IMR-90 (cell line): ENCODE results near the gene ZNF236. TPM values are rescaled to one million over a fixed set of nuclear protein-coding genes. Genes with fewer than 3 reads are reported as not detected.

Experiments used
- ATAC-seq: fragments of 200-7000 bp; cut with Tn5 transposase; 2 replicates; pipeline ENCODE4 v1.9.1; 2020; ENCODE audit warnings: low read depth, mild to moderate bottlenecking, moderate library complexity
- BruUV-seq: library from RNA; stranded (reverse); fragments of 400-500 nt; replicated peaks from 2 replicates; lab custom pipeline; 2021; lab: Mats Ljungman, UMichigan
- CTCF ChIA-PET: fragments of 300-600 bp; formaldehyde crosslinking; extraction: SDS; loops from one replicate; lab custom pipeline; 2021; ENCODE audit warnings: antibody characterized with exemption; lab: Yijun Ruan, JAX
- POLR2A ChIA-PET: fragments of 300-600 bp; sonication (Branson Sonifier 250); formaldehyde crosslinking; loops from one replicate; lab custom pipeline; 2022; ENCODE audit warnings: antibody characterized with exemption; ENCODE audit not compliant: unreplicated experiment; lab: Charles Lee
- DNase-seq: peaks from one replicate; pipeline ENCODE4 v3.0.0; 2013
- H2AFZ ChIP-seq: replicated peaks from 2 replicates; pipeline ENCODE3; 2013; ENCODE audit warnings: low read length, mild to moderate bottlenecking; ENCODE audit not compliant: poor library complexity
- H2AK5ac ChIP-seq: 2 replicates; pipeline ENCODE4 v1.6.1; 2013; ENCODE audit warnings: low read depth, low read length, inconsistent platforms
- H2AK9ac ChIP-seq: replicated peaks from 2 replicates; pipeline ENCODE3; 2013; ENCODE audit warnings: mild to moderate bottlenecking, low read depth, low read length, moderate library complexity; ENCODE audit not compliant: poor library complexity
- H2BK120ac ChIP-seq: 2 replicates; pipeline ENCODE4 v1.6.1; 2013; ENCODE audit warnings: low read depth, low read length, inconsistent platforms
- H2BK15ac ChIP-seq: 3 replicates; pipeline ENCODE4 v1.6.1; 2013; ENCODE audit warnings: low read depth, low read length, inconsistent platforms
- H2BK20ac ChIP-seq: 2 replicates; pipeline ENCODE4 v1.6.1; 2013; ENCODE audit warnings: low read depth, mild to moderate bottlenecking, inconsistent platforms, low read length, moderate library complexity
- H2BK5ac ChIP-seq: 2 replicates; pipeline ENCODE4 v1.6.1; 2013; ENCODE audit warnings: mild to moderate bottlenecking, low read depth, low read length, inconsistent platforms; ENCODE audit not compliant: poor library complexity, severe bottlenecking
- H3K14ac ChIP-seq: replicated peaks from 2 replicates; pipeline ENCODE4 v1.6.1; 2013; ENCODE audit warnings: low read depth, low read length, inconsistent platforms
- H3K18ac ChIP-seq: 2 replicates; pipeline ENCODE4 v1.6.1; 2013; ENCODE audit warnings: low read depth, low read length, control low read depth
- H3K23ac ChIP-seq: 2 replicates; pipeline ENCODE4 v1.6.1; 2013; ENCODE audit warnings: low read depth, low read length, inconsistent platforms
- H3K27ac ChIP-seq: 2 replicates; pipeline ENCODE4 v1.5.1; 2013; ENCODE audit warnings: mild to moderate bottlenecking, control low read depth, low read length; ENCODE audit not compliant: insufficient read depth
- H3K27me3 ChIP-seq: 2 replicates; pipeline ENCODE4 v1.6.1; 2013; ENCODE audit warnings: low read length; ENCODE audit not compliant: control insufficient read depth, insufficient read depth
- H3K36me3 ChIP-seq: 2 replicates; pipeline ENCODE4 v1.6.1; 2013; ENCODE audit warnings: low read length, mixed read lengths; ENCODE audit not compliant: control insufficient read depth, insufficient read depth
- H3K4ac ChIP-seq: 2 replicates; pipeline ENCODE4 v1.6.1; 2013; ENCODE audit warnings: low read depth, low read length, inconsistent platforms
- H3K4me1 ChIP-seq: 2 replicates; pipeline ENCODE4 v1.6.1; 2013; ENCODE audit warnings: low read length, mixed read lengths; ENCODE audit not compliant: control insufficient read depth, insufficient read depth
- H3K4me2 ChIP-seq: 2 replicates; pipeline ENCODE4 v1.6.1; 2013; ENCODE audit warnings: low read depth, mild to moderate bottlenecking, control low read depth, low read length, moderate library complexity
- H3K4me3 ChIP-seq: 2 replicates; pipeline ENCODE4 v1.5.1; 2013; ENCODE audit warnings: low read depth, mild to moderate bottlenecking, control low read depth, low read length, moderate library complexity; ENCODE audit not compliant: insufficient read depth
- H3K56ac ChIP-seq: 2 replicates; pipeline ENCODE4 v1.6.1; 2013; ENCODE audit warnings: low read length, inconsistent platforms; ENCODE audit not compliant: insufficient read depth; ENCODE audit errors: extremely low read depth
- H3K79me1 ChIP-seq, 2 experiments: 2 replicates each; pipeline ENCODE4 v1.6.1; 2013; ENCODE audit warnings: low read length in 2 of 2, inconsistent platforms in 1 of 2, low read depth in 1 of 2
- H3K9ac ChIP-seq: 2 replicates; pipeline ENCODE4 v1.6.1; 2013; ENCODE audit warnings: low read depth, low read length, control low read depth
- H3K9me1 ChIP-seq: 2 replicates; pipeline ENCODE4 v1.6.1; 2013; ENCODE audit warnings: low read length, inconsistent platforms; ENCODE audit not compliant: insufficient read depth
- H3K9me3 ChIP-seq: 2 replicates; pipeline ENCODE4 v1.6.1; 2013; ENCODE audit warnings: low read length; ENCODE audit not compliant: control insufficient read depth, insufficient read depth
- H4K20me1 ChIP-seq: 2 replicates; pipeline ENCODE4 v1.6.1; 2013; ENCODE audit warnings: low read length, inconsistent platforms; ENCODE audit not compliant: insufficient read depth
- H4K5ac ChIP-seq: 2 replicates; pipeline ENCODE4 v1.6.1; 2013; ENCODE audit warnings: mild to moderate bottlenecking, low read depth, low read length, control low read depth
- H4K8ac ChIP-seq, 2 experiments: 2 replicates each; pipeline ENCODE4 v1.6.1; 2013; ENCODE audit warnings: low read depth in 2 of 2, low read length in 2 of 2, control low read depth in 1 of 2, inconsistent platforms in 1 of 2
- H4K91ac ChIP-seq: 2 replicates; pipeline ENCODE4 v1.6.1; 2013; ENCODE audit warnings: low read depth, low read length, inconsistent platforms; ENCODE audit not compliant: insufficient read depth
- BHLHE40 ChIP-seq: fragments of 150-350 bp; IDR thresholded peaks from 2 replicates; pipeline ENCODE4 v1.6.1; 2016; ENCODE audit warnings: mild to moderate bottlenecking, low read depth, low read length
- CEBPB ChIP-seq: IDR thresholded peaks from 2 replicates; pipeline ENCODE4 v1.6.1; 2012; ENCODE audit warnings: low read depth, low read length, improper control_type of control experiment
- CHD1 ChIP-seq: IDR thresholded peaks from 2 replicates; pipeline ENCODE4 v1.6.1; 2012; ENCODE audit warnings: low read depth, low read length, improper control_type of control experiment
- FOS ChIP-seq: fragments of 150-350 bp; IDR thresholded peaks from 2 replicates; pipeline ENCODE4 v1.6.1; 2016; ENCODE audit warnings: low read depth, low read length
- MAFK ChIP-seq: IDR thresholded peaks from 2 replicates; pipeline ENCODE4 v1.6.1; 2012; ENCODE audit warnings: low read depth, low read length, improper control_type of control experiment
- MAZ ChIP-seq: IDR thresholded peaks from 2 replicates; pipeline ENCODE4 v1.6.1; 2012; ENCODE audit warnings: low read depth, mild to moderate bottlenecking, low read length, improper control_type of control experiment, moderate library complexity, borderline replicate concordance
- MXI1 ChIP-seq: IDR thresholded peaks from 2 replicates; pipeline ENCODE4 v1.6.1; 2012; ENCODE audit warnings: low read depth, mild to moderate bottlenecking, low read length, moderate library complexity, borderline replicate concordance
- RAD21 ChIP-seq: IDR thresholded peaks from 2 replicates; pipeline ENCODE4 v1.6.1; 2012; ENCODE audit warnings: low read length, improper control_type of control experiment
- RCOR1 ChIP-seq: IDR thresholded peaks from 2 replicates; pipeline ENCODE4 v1.6.1; 2012; ENCODE audit warnings: mild to moderate bottlenecking, low read length, improper control_type of control experiment; ENCODE audit not compliant: insufficient replicate concordance
- RFX5 ChIP-seq: IDR thresholded peaks from 2 replicates; pipeline ENCODE4 v1.8.0; 2012; ENCODE audit warnings: low read depth, mild to moderate bottlenecking, low read length, moderate library complexity
- SMC3 ChIP-seq: fragments of 150-350 bp; IDR thresholded peaks from 2 replicates; pipeline ENCODE4 v1.6.1; 2016; ENCODE audit warnings: low read depth, mild to moderate bottlenecking, antibody characterized with exemption, low read length, moderate library complexity
- WGBS, 2 experiments: methylation state at CpG; one replicate each; pipeline versions ENCODE4 v1.1.5 to v1.1.7; 2013; ENCODE audit warnings: missing lambda C conversion rate in 2 of 2; ENCODE audit not compliant: insufficient read length in 1 of 2; ENCODE audit errors: extremely low coverage in 2 of 2; 5-methylcytosine and 5-hydroxymethylcytosine counted together
- dilution Hi-C: fragments of 300-500 bp; cut with HindIII; formaldehyde crosslinking; loops from one replicate; pipeline ENCODE4 v1.14.3; 2018; ENCODE audit warnings: low sequenced_read_pairs; ENCODE audit not compliant: unreplicated experiment
- in situ Hi-C: fragments of 300-500 bp; cut with MboI; formaldehyde crosslinking; loops from 3 replicates; pipeline ENCODE4 v1.14.3; 2019; ENCODE audit warnings: low sequenced_read_pairs, inconsistent platforms, mixed read lengths
- intact Hi-C: fragments of 100-400 bp; cut with micrococcal nuclease; formaldehyde crosslinking; loops from 2 replicates; pipeline ENCODE4 v1.10.0; 2022
- polyA plus RNA-seq, 3 experiments: library from polyadenylated mRNA; depleted of rRNA; stranded (reverse); fragments of >200 nt; gene quantifications; 2 replicates each; pipeline ENCODE4 v1.2.3, GENCODE V29; 2012; ENCODE audit warnings: low replicate concordance in 1 of 3
- total RNA-seq: library from RNA; depleted of rRNA; stranded (reverse); fragments of >200 nt; gene quantifications from 2 replicates; pipeline ENCODE4 v1.2.3, GENCODE V29; 2012
- TF ChIP-seq, protein P1 (sequence below): conservative IDR thresholded peaks from 2 replicates; pipeline ENCODE4 v1.5.1; 2012; ENCODE audit warnings: mild to moderate bottlenecking, low read depth, low read length, improper control_type of control experiment
- TF ChIP-seq, protein P2 (sequence below): fragments of 150-350 bp; IDR thresholded peaks from 2 replicates; pipeline ENCODE4 v1.6.1; 2017; ENCODE audit warnings: mild to moderate bottlenecking, antibody characterized with exemption, low read length, low read depth
- TF ChIP-seq, protein P3 (sequence below): fragments of 150-350 bp; IDR thresholded peaks from 2 replicates; pipeline ENCODE4 v1.6.1; 2016; ENCODE audit warnings: low read depth, mild to moderate bottlenecking, low read length, moderate library complexity, borderline replicate concordance

Gene ZNF236
- total and polyA plus RNA-seq, 2 of the 4 experiments (the other 2 are of a cell fraction) = 3.6 to 9.7 TPM

DNA sequence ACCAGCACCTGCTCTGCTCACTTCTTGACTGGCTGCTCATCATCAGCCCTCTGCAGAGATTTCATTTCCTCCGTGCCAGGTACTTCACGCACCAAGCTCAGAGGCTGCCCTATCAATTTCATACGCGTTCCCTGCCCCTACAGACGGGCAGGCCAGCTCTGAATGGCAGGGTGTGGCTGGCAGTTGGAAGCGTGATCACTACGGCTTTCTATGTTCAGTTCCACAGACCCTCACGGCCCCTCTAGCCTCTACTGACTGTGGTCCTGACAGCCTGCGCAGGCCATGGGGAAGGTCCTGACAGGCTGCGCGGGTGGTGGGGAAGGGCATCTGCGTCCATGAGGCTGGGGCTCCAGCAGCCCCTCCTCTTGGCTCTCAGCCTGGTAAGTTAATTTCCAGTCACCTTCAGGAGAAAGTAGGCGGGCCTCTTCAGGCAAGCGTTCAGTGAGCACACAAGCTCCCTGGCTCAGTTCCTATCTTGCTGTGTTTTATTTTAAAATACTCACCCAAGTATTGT, 154.8 kb downstream of the ZNF236 start:
- H3K4me3 ChIP-seq = no peak overlapping the region
- CTCF ChIA-PET = no interaction called here
- no peaks in the 10 kb centered on the region; the same call in 1 of the 2 replicates for H3K36me3 ChIP-seq
- TF ChIP-seq FOS = no peak
- TF ChIP-seq, protein P1, sequence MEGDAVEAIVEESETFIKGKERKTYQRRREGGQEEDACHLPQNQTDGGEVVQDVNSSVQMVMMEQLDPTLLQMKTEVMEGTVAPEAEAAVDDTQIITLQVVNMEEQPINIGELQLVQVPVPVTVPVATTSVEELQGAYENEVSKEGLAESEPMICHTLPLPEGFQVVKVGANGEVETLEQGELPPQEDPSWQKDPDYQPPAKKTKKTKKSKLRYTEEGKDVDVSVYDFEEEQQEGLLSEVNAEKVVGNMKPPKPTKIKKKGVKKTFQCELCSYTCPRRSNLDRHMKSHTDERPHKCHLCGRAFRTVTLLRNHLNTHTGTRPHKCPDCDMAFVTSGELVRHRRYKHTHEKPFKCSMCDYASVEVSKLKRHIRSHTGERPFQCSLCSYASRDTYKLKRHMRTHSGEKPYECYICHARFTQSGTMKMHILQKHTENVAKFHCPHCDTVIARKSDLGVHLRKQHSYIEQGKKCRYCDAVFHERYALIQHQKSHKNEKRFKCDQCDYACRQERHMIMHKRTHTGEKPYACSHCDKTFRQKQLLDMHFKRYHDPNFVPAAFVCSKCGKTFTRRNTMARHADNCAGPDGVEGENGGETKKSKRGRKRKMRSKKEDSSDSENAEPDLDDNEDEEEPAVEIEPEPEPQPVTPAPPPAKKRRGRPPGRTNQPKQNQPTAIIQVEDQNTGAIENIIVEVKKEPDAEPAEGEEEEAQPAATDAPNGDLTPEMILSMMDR = no peak
- TF ChIP-seq, protein P2, sequence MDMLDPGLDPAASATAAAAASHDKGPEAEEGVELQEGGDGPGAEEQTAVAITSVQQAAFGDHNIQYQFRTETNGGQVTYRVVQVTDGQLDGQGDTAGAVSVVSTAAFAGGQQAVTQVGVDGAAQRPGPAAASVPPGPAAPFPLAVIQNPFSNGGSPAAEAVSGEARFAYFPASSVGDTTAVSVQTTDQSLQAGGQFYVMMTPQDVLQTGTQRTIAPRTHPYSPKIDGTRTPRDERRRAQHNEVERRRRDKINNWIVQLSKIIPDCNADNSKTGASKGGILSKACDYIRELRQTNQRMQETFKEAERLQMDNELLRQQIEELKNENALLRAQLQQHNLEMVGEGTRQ = no peak
- TF ChIP-seq RCOR1 = no peak
- no peak for TF ChIP-seq MXI1
- TF ChIP-seq MAFK = no peak
- TF ChIP-seq RAD21 = no peak
- TF ChIP-seq, protein P3, sequence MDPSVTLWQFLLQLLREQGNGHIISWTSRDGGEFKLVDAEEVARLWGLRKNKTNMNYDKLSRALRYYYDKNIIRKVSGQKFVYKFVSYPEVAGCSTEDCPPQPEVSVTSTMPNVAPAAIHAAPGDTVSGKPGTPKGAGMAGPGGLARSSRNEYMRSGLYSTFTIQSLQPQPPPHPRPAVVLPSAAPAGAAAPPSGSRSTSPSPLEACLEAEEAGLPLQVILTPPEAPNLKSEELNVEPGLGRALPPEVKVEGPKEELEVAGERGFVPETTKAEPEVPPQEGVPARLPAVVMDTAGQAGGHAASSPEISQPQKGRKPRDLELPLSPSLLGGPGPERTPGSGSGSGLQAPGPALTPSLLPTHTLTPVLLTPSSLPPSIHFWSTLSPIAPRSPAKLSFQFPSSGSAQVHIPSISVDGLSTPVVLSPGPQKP = no peak
- no peak for TF ChIP-seq CHD1
- TF ChIP-seq SMC3 = no peak
- TF ChIP-seq BHLHE40 = no peak
- TF ChIP-seq RFX5 = no peak
- TF ChIP-seq MAZ = no peak
- TF ChIP-seq CEBPB = no peak
- no peak overlapping the region for H3K14ac ChIP-seq
- H2AK5ac ChIP-seq = no peak overlapping the region
- in situ Hi-C loops = no loop called here
- no peak overlapping the region for H3K56ac ChIP-seq
- H3K23ac ChIP-seq = no peak overlapping the region
- no peak overlapping the region for H2BK5ac ChIP-seq
- no peak overlapping the region for H2BK120ac ChIP-seq
- no TSS peak for BruUV-seq
- no peaks in the 10 kb centered on the region for H3K27me3 ChIP-seq
- H3K4me2 ChIP-seq = no peak overlapping the region
- DNase-seq (no peak), ATAC-seq (no peak)
- H4K91ac ChIP-seq = no peak overlapping the region
- H4K8ac ChIP-seq = no peak overlapping the region
- H3K27ac ChIP-seq = no peak overlapping the region
- POLR2A ChIA-PET = no interaction called here
- H3K79me1 ChIP-seq = no peaks in the 10 kb centered on the region
- intact Hi-C loops = no loop called here
- H2AFZ ChIP-seq = no peak overlapping the region
- no peak overlapping the region for H3K4ac ChIP-seq
- H3K18ac ChIP-seq = no peak overlapping the region
- no peak overlapping the region for H2BK15ac ChIP-seq
- no peak overlapping the region for H3K9ac ChIP-seq
- no peaks in the 10 kb centered on the region; the same call in 1 of the 2 replicates for H3K4me1 ChIP-seq
- no peaks in the 10 kb centered on the region; the same call in 1 of the 2 replicates for H3K9me1 ChIP-seq
- H2AK9ac ChIP-seq = no peak overlapping the region
- no peak overlapping the region for H2BK20ac ChIP-seq
- 65% methylated on average over 2 of the region's 14 CpGs; no CpG with 5 or more reads in 1 of the 2 experiments for WGBS, 2 experiments
- no peak overlapping the region for H4K5ac ChIP-seq
- H3K9me3 ChIP-seq = no peaks in the 10 kb centered on the region
- no peaks in the 10 kb centered on the region for H4K20me1 ChIP-seq
- dilution Hi-C loops = no loop called here
